ENCODE measurements around the gene ATP8B3. TPM values are rescaled to one million over a fixed set of nuclear protein-coding genes. Genes with fewer than 3 reads are reported as not detected.

ATP8B3 gene, protein sequence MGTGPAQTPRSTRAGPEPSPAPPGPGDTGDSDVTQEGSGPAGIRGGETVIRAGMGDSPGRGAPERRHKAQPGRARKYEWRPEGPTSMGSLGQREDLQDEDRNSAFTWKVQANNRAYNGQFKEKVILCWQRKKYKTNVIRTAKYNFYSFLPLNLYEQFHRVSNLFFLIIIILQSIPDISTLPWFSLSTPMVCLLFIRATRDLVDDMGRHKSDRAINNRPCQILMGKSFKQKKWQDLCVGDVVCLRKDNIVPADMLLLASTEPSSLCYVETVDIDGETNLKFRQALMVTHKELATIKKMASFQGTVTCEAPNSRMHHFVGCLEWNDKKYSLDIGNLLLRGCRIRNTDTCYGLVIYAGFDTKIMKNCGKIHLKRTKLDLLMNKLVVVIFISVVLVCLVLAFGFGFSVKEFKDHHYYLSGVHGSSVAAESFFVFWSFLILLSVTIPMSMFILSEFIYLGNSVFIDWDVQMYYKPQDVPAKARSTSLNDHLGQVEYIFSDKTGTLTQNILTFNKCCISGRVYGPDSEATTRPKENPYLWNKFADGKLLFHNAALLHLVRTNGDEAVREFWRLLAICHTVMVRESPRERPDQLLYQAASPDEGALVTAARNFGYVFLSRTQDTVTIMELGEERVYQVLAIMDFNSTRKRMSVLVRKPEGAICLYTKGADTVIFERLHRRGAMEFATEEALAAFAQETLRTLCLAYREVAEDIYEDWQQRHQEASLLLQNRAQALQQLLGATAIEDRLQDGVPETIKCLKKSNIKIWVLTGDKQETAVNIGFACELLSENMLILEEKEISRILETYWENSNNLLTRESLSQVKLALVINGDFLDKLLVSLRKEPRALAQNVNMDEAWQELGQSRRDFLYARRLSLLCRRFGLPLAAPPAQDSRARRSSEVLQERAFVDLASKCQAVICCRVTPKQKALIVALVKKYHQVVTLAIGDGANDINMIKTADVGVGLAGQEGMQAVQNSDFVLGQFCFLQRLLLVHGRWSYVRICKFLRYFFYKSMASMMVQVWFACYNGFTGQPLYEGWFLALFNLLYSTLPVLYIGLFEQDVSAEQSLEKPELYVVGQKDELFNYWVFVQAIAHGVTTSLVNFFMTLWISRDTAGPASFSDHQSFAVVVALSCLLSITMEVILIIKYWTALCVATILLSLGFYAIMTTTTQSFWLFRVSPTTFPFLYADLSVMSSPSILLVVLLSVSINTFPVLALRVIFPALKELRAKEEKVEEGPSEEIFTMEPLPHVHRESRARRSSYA (N-terminal part only)
- 3.6 and 7.8 TPM in 2 replicates for total RNA-seq (2014; rRNA removed; shearing (Covaris generic))

DNA sequence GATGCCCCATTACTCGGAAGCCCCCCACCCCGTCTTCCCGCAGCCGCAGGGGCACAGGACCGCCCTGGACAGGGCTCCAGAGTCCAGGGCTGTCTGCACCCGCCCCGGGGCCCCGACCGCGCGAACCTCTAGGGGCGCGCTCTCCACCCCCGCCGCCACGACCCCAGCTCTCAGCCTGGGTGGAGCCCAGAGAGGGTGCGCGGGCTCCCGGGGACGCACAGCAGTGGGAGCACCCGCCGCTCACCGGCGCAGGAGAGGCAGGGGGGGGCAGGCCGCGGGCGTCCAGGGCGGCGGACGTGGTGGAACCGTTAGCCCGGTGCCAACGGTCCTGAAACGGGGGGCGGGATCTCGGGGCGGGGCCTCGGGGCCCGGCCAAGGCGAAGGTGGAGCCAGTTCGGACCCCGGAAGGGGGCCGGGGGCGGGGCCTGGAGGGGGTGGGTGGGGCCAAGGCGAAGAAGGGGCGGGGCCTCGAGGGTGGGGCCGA, at the start of gene ATP8B3:
Gene ATP8B3 (minus strand): TSS at position 335 of the 484 bp plus-strand sequence. CDS start 540 bp downstream, outside the sequence.
- DNase-seq (ENCODE audit: low spot score): no peak

DNA sequence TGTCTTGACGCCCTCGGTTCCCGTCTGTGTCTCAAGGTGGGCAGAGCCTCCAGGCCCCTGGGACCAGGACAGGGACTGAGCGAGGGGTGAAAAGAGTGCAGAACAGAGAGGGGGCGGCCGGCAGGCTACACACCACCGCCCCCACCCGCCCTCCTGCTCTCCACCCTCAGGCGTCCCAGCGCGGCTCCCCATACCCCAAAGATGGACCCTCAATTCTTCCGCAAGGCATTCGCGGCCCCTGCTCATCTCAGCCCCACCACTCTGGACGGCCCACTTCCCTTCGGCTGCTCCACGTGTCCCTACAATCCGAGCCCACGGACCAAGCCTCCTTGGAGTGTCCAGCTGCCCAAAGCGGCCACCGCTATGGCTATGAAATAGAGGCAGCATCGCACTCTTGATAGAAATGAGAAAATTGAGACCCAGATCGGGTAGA, 49.5 kb upstream of the ATP8B3 start:
- no peak for DNase-seq (ENCODE audit: low spot score)

DNA sequence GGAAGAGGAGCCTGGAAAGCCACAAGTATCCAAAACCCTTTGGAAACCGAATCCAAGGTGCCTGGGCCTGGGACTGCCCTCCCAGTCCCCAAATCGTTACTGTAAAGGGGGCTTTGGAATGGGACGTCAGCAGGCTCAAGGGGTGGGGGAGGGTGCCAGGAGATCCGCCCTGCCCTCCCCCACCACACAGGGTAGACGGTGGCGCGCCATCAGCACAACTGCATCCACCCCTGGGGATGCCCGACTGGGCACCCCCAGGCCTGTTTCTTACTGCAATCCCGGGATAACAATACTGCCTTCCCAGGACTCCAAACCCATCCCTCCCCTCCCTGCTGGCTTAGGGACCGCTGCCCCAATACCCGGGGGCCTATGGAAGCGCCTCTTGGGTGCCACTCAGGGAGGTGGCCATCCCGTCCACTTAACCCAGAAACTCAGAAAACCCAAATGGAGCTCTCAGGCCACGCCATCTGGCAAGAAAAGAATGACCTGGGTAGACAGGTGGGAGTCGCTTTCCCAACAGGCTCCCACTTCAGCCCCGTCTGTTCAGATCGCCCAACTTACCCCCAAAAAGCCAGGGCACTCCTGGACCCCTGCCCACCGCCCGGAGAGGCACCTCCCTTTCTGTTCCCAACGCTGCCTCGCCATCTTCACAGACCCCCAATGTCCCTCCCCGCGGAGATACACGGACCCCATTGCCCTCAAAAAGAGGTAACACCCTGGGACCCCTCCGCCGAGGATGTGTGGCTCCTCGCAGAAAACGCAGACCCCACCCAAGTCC, 48.9 kb upstream of the ATP8B3 start:
- DNase-seq (ENCODE audit: low spot score): no peak

DNA sequence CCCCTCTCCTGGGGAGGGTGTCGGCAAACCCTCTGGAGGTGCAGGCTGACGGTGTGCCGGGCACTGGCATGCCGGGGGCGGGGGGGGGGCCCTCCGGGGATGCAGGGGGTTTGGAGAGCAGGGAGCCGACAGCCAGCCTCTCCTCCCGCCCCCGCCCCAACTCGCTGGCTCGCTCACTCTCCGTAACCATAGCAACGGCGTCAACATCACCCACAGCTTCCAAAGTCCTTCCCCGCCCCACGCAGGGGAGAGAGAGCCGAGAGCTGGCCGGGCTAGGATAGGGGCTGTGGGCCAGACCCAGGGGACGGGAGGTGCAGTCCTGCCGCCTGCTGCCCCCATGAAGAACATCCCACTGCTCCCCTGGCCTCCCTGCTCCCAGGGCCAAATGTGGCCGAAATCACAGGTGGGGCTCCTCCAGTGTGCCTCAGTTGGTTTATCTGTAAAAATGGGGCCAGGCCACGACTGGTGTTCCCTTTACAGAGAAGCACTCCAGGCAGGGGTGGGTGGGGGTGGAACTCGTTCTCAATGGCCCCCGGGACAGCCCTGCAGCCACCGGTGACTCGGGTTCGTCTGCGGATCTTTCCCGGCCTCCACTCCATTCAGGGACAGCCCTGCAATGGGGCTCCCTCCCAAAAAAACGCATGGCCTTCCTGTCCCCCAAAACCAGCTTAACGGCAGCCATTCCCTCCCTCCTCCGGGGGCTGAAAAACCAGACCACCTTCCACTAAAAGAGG, 48.1 kb upstream of the ATP8B3 start:
- DNase-seq (ENCODE audit: low spot score): peak; percentile 44

DNA sequence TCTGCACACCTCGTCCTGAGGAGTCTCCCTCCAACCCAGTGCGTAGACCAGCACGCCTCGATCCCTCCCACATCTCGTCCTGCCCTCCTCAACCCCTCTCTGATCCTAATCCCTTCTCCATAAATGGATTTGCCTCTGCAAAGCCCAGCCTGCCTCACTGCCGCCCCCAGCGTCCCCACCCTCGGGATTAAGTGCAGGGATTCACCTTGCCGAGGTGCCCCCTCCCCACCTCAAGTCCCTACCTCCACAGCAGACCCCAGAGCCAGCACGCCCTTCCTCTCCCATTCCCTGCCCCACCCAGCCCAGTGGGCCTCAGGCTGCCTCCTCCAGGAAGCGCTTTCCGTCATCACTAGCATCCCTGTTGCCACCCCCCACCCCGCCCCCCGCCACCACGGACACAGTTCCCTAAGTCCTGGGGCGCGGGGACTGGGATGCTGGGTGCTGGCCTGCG, 47.3 kb upstream of the ATP8B3 start:
- DNase-seq (ENCODE audit: low spot score): no peak

DNA sequence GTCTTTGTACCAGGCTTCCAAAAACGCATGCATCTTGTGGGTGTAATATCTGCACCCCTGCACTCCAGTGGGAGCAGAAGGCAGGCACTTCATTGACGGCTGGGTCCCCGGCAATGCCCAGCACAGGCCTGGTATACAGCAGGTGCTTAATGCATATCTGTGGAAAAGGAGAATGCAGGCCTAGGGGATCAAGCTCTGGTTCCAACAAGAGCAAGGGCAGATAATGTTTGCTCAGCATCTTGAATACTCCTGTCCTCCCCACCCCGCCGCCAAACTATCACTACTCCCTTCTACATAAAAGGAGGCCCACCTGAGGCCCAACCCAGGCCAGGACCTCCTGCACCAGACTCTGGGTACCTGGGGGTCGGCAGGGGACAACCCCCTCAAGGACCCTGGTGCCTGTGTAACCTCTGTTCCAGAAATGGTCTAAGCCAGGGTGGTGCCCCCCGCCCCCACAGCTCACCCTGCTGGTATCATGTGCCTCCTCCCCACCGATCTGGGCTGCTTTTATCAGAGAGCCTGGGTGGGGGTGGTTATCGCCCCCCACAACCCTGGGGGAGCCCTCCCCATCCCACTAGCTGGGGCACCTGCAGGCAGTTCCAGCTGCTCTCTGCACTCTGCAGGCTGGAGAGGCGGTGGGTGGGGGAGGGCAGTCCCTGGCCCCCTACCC, 46.5 kb upstream of the ATP8B3 start:
- no peak for DNase-seq (ENCODE audit: low spot score)

DNA sequence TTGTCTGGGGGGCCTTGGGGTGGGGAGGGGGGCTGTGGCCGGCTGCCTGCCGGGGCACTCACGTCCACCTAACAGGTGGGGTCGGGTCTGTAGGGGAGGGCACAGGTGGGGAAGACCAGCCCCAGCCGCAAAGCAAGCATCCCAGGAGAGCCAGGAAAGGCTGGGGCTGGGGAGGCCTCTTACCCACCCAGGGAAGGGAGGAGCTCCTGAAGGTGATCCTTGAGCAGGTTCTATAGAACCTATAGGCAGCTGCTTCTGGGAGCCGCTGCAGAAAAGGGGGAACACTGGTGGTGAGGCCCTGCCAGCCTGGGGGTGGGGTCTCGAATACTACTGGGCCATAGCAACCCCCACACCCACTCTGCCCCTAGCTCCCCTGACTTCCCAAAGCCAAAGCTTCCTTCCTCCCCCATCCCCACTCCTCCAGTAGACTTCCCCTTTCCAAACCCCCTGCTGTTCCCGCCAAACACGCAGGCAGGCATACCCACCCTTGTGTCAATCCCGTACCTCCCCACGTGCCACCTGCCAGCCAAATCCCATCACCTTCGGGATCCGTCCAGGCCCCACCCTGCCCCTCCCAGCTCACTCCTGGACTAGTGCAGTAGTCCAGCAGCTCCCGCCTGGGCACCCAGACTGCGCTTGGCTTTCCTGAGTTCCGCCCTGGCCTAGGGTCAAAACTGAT, 45.7 kb upstream of the ATP8B3 start:
- DNase-seq (ENCODE audit: low spot score): no peak

DNA sequence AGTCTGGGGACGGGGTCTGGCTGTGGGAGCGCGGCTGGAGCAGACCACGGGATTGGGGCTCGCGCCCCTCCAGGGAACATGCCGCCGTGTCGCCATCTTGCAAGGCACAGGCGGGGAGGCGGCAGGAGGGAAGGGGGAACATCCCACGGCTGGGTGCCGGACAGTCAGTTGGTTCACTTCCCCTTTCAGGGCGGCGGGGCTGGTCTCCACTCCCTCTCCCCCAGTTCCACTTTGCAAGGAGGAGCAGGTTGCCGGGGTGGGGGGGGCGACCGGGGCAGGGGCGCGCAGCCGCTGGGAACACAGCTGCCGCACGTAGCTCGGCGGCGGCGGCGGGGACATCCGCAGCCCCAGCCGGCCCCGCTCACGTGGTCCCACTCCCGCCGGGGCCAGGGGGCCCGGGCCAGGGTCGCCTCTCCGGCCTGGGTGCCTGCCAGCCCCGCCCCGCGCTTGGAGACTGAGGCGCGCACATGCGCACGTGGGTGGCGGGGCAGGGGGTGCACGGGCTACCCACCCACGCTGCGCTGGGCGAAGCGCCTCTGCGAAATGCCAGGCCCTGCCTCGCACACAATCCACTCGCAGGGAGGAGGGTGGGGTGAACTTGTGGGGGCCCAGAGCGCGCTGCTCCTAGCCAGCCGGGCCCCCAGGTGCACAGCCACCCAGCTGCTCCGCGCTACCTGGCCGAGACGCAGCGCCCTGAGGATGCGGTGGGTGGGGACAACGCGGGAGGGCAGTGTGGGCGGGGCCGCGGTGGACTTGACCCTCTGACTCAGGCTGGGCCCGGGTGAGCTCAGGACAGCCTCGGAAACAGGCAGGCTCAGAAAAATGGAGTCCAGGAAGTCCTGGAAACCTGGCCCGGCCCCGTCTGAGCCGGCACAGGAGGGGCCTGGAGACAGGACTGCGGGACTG, 44.9 kb upstream of the ATP8B3 start:
- no peak for DNase-seq (ENCODE audit: low spot score)

DNA sequence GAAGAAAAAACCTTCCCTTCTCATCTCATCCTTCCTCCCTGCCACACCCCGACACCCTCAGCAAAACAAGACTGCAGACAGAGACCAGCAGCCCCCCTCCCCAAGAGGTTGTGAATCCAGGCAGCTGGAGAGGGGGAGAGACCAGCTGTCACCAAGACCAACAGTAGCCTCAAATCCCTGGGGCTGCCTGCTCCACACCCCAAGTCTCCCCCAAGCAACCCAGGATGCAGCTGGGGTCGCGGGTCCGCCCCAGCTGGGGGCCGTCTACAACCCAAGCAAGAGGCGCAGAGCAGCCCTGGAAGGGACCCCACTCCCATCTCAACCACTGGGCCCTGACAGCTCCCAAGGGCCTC, 44.2 kb upstream of the ATP8B3 start:
- DNase-seq (ENCODE audit: low spot score): no peak

DNA sequence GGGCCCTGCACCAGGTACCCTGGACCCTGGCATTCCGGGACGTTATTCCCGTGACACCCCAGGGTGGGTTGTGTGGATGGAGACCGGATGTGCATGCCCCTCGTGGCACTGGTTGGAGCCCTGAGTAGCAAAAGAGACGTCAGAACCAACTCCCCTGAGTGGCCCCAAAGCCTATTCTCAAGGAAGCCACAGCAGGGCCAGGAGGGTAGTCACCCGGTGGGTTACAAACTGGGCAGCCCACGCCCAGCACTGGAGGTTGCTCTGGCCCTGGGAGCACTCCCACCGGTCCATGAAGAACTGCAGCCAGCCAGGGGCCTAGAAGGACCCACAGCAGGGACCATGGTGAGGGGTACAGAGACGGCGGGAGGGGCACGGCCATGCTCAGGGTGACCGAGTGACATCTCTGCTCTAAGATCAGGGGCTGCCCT, 43.8 kb upstream of the ATP8B3 start:
- DNase-seq (ENCODE audit: low spot score): no peak

DNA sequence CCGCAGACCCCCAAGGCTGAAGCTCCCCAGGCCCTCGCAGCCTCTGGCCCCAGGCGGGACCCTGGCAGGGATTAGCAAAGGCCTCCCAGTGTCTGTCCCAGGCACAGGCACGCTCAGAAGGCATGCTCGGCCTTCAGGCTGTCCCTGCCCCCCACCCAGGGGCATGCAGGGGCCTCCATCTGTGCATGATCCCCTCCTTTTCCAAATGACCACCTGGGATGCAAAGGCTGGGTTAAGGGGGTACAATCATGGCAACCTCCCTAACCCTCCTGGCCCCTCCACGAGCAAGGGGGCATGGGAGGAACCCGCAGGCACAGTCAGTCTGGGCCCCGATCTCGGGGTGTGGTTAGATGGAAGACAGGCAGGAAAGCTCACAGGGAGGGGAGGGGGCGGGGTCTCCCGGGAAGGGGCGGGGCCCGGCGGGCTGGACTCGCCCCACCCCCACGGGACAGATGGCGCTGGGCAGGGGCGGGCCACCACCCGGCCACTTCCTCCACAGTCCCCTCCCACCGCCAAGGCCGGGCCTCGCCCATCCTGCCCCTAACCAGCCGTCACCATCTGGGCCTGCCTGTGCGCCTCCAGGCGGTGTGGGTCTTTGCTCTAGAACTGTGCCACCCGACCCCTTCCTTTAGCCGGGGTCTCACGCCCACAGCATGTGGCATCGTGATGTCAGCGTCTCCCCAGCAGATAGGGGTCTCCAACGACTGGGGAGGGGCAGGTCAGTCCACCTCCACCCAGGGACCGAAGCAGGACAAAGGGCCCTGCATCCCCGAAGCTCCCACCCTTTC, 43.2 kb upstream of the ATP8B3 start:
- peak; percentile 35 for DNase-seq (ENCODE audit: low spot score)

DNA sequence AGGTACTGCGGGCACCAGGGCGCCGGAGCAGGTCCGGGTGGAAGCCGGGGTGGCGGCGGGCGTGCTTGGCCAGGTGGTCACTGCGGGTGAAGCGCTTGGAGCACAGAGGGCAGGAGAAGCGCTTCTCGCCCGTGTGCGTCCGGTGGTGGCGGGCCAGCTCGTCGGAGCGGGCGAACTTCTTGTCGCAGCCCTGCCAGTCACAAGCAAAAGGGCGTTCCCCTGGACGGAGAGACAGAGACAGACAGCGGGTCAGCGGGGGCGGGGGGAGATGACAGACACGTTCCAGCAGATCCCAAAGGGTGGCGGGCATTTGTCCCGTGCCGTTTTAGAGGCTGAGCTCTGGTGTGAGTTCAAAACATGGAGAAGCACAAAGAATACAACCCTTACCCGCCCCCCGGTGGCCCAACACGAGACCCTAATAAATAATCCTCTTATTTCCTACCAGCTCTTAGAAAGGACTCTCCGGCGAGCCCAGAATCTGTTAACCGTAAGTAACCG, 42.5 kb upstream of the ATP8B3 start:
- DNase-seq (ENCODE audit: low spot score): no peak

DNA sequence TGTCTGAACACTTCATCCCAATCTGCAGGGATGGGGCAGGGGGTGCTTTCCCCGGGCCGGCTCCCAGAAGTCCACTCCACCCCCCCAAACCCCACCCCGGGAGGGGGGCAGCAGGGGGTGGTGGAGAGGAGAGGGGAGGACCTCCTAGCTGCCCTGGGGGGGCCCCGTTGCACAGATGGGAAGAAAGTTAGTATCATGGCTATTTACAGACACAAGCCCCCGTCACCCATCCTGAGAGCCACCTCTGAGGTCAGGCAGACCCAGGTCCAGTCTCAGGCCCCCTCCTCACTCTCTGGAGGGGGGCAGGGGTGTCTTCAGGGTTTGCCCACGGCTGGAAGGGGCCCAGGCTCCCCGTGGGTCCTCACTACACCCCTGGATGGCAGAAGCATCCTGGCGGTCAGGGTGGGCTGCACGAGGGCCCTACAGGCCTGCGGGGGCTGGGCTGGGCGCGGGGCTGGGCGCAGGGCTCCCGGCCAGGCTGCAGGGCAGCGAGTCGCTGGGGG, 42.0 kb upstream of the ATP8B3 start:
- DNase-seq (ENCODE audit: low spot score): no peak

DNA sequence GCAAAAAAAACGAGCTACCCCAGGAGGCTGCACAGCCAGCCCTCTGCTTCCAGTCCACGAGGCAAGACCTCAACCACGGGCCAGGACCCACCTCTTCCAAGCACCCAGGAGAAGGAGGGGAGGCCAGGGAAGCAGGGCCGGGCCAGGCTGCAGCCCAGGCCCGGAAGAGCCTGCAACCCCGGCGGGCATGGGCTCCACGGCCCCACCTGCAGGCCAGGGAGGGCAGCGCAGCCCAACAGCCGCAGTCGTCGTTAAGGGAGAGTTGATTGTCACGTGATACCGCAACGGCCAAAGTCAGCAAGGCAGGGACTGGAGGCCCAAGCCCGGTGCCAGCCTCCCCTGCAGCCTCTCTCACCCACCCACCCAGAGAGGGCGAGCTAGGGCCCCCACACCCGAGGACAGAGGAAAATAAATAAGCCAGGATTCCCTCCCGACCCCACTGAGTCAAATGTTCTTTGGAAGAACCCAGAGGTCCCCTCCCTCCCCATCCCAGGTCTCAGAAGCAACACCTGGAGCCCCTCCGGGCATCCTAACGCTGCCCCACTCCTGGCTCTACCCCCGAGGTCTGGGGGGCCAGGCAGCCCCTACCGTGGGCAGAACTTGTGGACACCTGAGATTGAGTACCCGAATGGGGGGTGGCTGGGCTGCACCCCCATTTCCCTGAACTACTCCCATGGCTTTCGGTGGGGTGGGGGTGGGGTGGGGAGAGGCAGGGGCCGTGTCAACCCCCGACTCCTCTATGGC, 41.4 kb upstream of the ATP8B3 start:
- peak; percentile 79 for DNase-seq (ENCODE audit: low spot score)

DNA sequence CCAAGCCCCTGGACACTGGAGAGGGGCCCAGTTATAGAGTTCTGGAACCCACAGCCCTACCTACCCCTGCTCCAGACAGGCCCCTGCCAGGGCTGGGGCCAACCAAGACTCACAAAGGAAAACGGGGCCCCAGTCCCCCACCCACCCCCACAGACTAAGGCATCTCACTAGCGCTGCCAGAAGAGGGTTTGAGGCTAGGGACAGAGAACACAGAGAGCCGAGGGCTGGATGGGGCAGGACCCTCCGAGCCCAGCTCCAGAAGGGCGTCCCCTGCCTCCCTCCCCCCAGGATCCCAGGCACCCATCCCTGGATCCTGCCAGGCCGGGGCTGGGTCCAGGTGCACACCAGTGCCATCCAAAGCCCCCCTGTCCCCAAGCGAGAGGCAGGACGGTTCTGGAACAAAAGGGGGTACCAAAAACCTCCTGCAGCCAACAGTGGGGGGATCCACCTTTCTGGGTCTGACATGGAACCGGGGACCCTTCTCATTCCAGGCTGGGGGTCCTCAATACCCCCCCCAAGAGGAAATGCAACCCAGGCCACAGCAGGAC, 40.6 kb upstream of the ATP8B3 start:
- no peak for DNase-seq (ENCODE audit: low spot score)

Data from H4 (cell line).